ENCODE measurements around the gene CBX4.

Gene CBX4

GRCh38 chr17:79843816-79844800 is 4.9 kb upstream of the CBX4 start:
- H3K9me3 ChIP-seq (replicated peaks; ENCODE audit: insufficient read depth, low read length): no peaks in the 10 kb centered on the region
- H3K9ac ChIP-seq (ENCODE audit: low read length): no peak overlapping the region
- H3K27me3 ChIP-seq (replicated peaks; ENCODE audit: insufficient read depth, low read length): peaks cover 91% of the 10 kb centered on the region
- no peaks in the 10 kb centered on the region for H3K9me2 ChIP-seq (replicated peaks; ENCODE audit: insufficient read depth, low read length)
- no peak overlapping the region for H3K27ac ChIP-seq (ENCODE audit: low read length)
- TF ChIP-seq EZH2phosphoT487 (IDR thresholded peaks at IDR 0.05; ENCODE audit: low read length) (no peak), EZH2 (optimal IDR thresholded peaks at IDR 0.05; ENCODE audit: low read depth, low read length) (peak; percentile 8)
- TF ChIP-seq, protein P1, sequence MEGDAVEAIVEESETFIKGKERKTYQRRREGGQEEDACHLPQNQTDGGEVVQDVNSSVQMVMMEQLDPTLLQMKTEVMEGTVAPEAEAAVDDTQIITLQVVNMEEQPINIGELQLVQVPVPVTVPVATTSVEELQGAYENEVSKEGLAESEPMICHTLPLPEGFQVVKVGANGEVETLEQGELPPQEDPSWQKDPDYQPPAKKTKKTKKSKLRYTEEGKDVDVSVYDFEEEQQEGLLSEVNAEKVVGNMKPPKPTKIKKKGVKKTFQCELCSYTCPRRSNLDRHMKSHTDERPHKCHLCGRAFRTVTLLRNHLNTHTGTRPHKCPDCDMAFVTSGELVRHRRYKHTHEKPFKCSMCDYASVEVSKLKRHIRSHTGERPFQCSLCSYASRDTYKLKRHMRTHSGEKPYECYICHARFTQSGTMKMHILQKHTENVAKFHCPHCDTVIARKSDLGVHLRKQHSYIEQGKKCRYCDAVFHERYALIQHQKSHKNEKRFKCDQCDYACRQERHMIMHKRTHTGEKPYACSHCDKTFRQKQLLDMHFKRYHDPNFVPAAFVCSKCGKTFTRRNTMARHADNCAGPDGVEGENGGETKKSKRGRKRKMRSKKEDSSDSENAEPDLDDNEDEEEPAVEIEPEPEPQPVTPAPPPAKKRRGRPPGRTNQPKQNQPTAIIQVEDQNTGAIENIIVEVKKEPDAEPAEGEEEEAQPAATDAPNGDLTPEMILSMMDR (IDR thresholded peaks at IDR 0.05; ENCODE audit: low read length): no peak
- peaks cover 3% of the 10 kb centered on the region; the same call in 1 of the 2 replicates for H4K20me1 ChIP-seq (ENCODE audit: insufficient read depth, low read length)
- no peaks in the 10 kb centered on the region for H3K79me2 ChIP-seq (ENCODE audit: low read length)
- H3K4me2 ChIP-seq (ENCODE audit: low read depth, low read length): peak overlapping the region; percentile 71
- peak overlapping the region; percentile 36; the same call in 1 of the 2 replicates for H3K4me3 ChIP-seq (ENCODE audit: low read length)
- H2AFZ ChIP-seq (ENCODE audit: low read length): no peak overlapping the region
- H3F3A ChIP-seq (ENCODE audit: insufficient read depth, low read length): no peaks in the 10 kb centered on the region
- no peak for DNase-seq
- no peaks in the 10 kb centered on the region for H3K4me1 ChIP-seq (ENCODE audit: low read length)
- no peaks in the 10 kb centered on the region for H3K36me3 ChIP-seq (replicated peaks; ENCODE audit: insufficient read depth, low read length)

DNA sequence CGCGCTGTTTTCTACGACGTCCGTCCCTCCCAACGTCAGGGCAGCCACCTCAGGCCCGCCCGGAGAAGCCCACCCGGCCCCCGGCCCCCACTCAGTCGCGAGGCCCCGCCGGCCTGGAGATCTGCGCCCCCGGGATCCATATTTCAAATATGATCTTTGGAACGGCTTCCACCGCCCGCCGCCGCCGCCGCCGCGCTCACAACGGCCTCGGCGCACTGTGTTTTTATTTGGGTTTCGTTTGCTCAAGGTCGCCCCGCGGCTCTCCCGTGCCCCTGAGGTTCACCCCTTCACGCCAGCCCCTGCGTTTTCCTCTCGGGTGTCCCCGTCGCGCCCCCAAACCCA is 4.2 kb upstream of the CBX4 start:
- H3K4me2 ChIP-seq (ENCODE audit: low read depth, low read length): peak overlapping the region; percentile 71
- no peak overlapping the region for H3K9ac ChIP-seq (ENCODE audit: low read length)
- no peak overlapping the region for H2AFZ ChIP-seq (ENCODE audit: low read length)
- DNase-seq: no peak
- H3K4me3 ChIP-seq (ENCODE audit: low read length): peak overlapping the region; percentile 36; the same call in 1 of the 2 replicates
- no peaks in the 10 kb centered on the region for H3K79me2 ChIP-seq (ENCODE audit: low read length)
- H4K20me1 ChIP-seq (ENCODE audit: insufficient read depth, low read length): peaks cover 3% of the 10 kb centered on the region; the same call in 1 of the 2 replicates
- H3K4me1 ChIP-seq (ENCODE audit: low read length): no peaks in the 10 kb centered on the region
- peaks cover 1% of the 10 kb centered on the region; the same call in 1 of the 2 replicates for H3F3A ChIP-seq (ENCODE audit: insufficient read depth, low read length)
- no peaks in the 10 kb centered on the region for H3K9me3 ChIP-seq (replicated peaks; ENCODE audit: insufficient read depth, low read length)
- no peaks in the 10 kb centered on the region for H3K9me2 ChIP-seq (replicated peaks; ENCODE audit: insufficient read depth, low read length)
- no peaks in the 10 kb centered on the region for H3K36me3 ChIP-seq (replicated peaks; ENCODE audit: insufficient read depth, low read length)
- peaks cover 84% of the 10 kb centered on the region for H3K27me3 ChIP-seq (replicated peaks; ENCODE audit: insufficient read depth, low read length)
- TF ChIP-seq EZH2 (optimal IDR thresholded peaks at IDR 0.05; ENCODE audit: low read depth, low read length) (peak; percentile 46), EZH2phosphoT487 (IDR thresholded peaks at IDR 0.05; ENCODE audit: low read length) (no peak)
- TF ChIP-seq, protein P1 (IDR thresholded peaks at IDR 0.05; ENCODE audit: low read length): no peak
- no peak overlapping the region for H3K27ac ChIP-seq (ENCODE audit: low read length)

- Histone ChIP-seq H3K9ac (ENCODE audit: low read length) (no peak overlapping the region), H3K4me3 (ENCODE audit: low read length) (no peak overlapping the region), H3K27ac (ENCODE audit: low read length) (no peak overlapping the region), H3K27me3 (replicated peaks; ENCODE audit: insufficient read depth, low read length) (peaks cover 78% of the 10 kb centered on the region), H3K79me2 (ENCODE audit: low read length) (peaks cover 5% of the 10 kb centered on the region), H4K20me1 (ENCODE audit: insufficient read depth, low read length) (peaks cover 3% of the 10 kb centered on the region; the same call in 1 of the 2 replicates), H3K36me3 (replicated peaks; ENCODE audit: insufficient read depth, low read length) (no peaks in the 10 kb centered on the region), H2AFZ (ENCODE audit: low read length) (no peak overlapping the region), H3K4me1 (ENCODE audit: low read length) (peaks cover under 1% of the 10 kb centered on the region; the same call in 1 of the 2 replicates), H3F3A (ENCODE audit: insufficient read depth, low read length) (peaks cover 7% of the 10 kb centered on the region), H3K4me2 (ENCODE audit: low read depth, low read length) (peak overlapping the region; percentile 71; the same call in 1 of the 2 replicates), H3K9me2 (replicated peaks; ENCODE audit: insufficient read depth, low read length) (no peaks in the 10 kb centered on the region), H3K9me3 (replicated peaks; ENCODE audit: insufficient read depth, low read length) (no peaks in the 10 kb centered on the region)
- no peak for DNase-seq
- TF ChIP-seq EZH2 (optimal IDR thresholded peaks at IDR 0.05; ENCODE audit: low read depth, low read length): no peak
- no peak; the same call in 1 of the 2 replicates for TF ChIP-seq EZH2phosphoT487 (IDR thresholded peaks at IDR 0.05; ENCODE audit: low read length)
- TF ChIP-seq, protein P1 (IDR thresholded peaks at IDR 0.05; ENCODE audit: low read length): no peak
Measured at GRCh38 chr17:79842656-79843473, 3.6 kb upstream of the CBX4 start.
